A673 (cell line): ENCODE results near the gene RAB13. TPM values are rescaled to one million over a fixed set of nuclear protein-coding genes. Genes with fewer than 3 reads are reported as not detected.

ENCODE experiments used
- BruUV-seq: library from RNA; stranded (reverse); fragments of 400-500 nt; replicated peaks from 2 replicates; lab custom pipeline; 2021; lab: Mats Ljungman, UMichigan
- CTCF ChIA-PET: fragments of 300-600 bp; sonication (Branson Sonifier 250); formaldehyde crosslinking; loops from one replicate; lab custom pipeline; 2022; ENCODE audit warnings: antibody characterized with exemption; lab: Charles Lee
- POLR2A ChIA-PET: fragments of 300-600 bp; sonication (Branson Sonifier 250); formaldehyde crosslinking; loops from one replicate; lab custom pipeline; 2022; ENCODE audit warnings: antibody characterized with exemption; ENCODE audit not compliant: low non-redundant PET; lab: Charles Lee
- DNase-seq: peaks from one replicate; pipeline ENCODE4 v3.0.0-alpha.2; 2015; ENCODE audit warnings: low spot score
- H3K27ac ChIP-seq: fragments of 200-600 bp; sonication (generic); 2 replicates; pipeline ENCODE4 v1.5.1; 2016; ENCODE audit warnings: mixed run types, low read depth, mild to moderate bottlenecking, mixed read lengths, antibody characterized with exemption, low read length; ENCODE audit not compliant: poor library complexity, severe bottlenecking
- H3K27me3 ChIP-seq: fragments of 200-600 bp; sonication (generic); replicated peaks from 2 replicates; pipeline ENCODE4 v1.6.1; 2017; ENCODE audit warnings: mixed run types, low read depth, mild to moderate bottlenecking, mixed read lengths, antibody characterized with exemption, low read length; ENCODE audit not compliant: insufficient read depth, poor library complexity
- H3K36me3 ChIP-seq: fragments of 200-600 bp; sonication (generic); 2 replicates; pipeline ENCODE4 v1.6.1; 2016; ENCODE audit warnings: mixed run types, mild to moderate bottlenecking, mixed read lengths, antibody characterized with exemption, low read length; ENCODE audit not compliant: insufficient read depth, poor library complexity, severe bottlenecking
- H3K4me1 ChIP-seq: fragments of 200-600 bp; sonication (generic); 2 replicates; pipeline ENCODE4 v1.6.1; 2017; ENCODE audit warnings: mixed run types, mild to moderate bottlenecking, mixed read lengths, antibody characterized with exemption, low read length; ENCODE audit not compliant: insufficient read depth, poor library complexity, severe bottlenecking
- H3K4me3 ChIP-seq: fragments of 200-600 bp; sonication (generic); 2 replicates; pipeline ENCODE4 v1.5.1; 2016; ENCODE audit warnings: low read depth, mixed run types, mild to moderate bottlenecking, mixed read lengths, low read length; ENCODE audit not compliant: poor library complexity, severe bottlenecking
- H3K9me3 ChIP-seq: fragments of 200-600 bp; sonication (generic); 2 replicates; pipeline ENCODE4 v1.6.1; 2016; ENCODE audit warnings: mixed run types, low read depth, mild to moderate bottlenecking, mixed read lengths, antibody characterized with exemption, low read length; ENCODE audit not compliant: poor library complexity, severe bottlenecking
- CTCF ChIP-seq: fragments of 300-800, 200-600 bp; sonication (generic); conservative IDR thresholded peaks from 2 replicates; pipeline ENCODE4 v1.5.1; 2017; ENCODE audit warnings: low read depth, mild to moderate bottlenecking, antibody characterized with exemption, low read length, moderate library complexity, mixed read lengths
- EZH2 ChIP-seq: fragments of 200-600 bp; sonication (generic); IDR thresholded peaks from 2 replicates; pipeline ENCODE4 v1.6.1; 2017; ENCODE audit warnings: borderline replicate concordance, low read depth, mild to moderate bottlenecking, mixed read lengths, antibody characterized with exemption, low read length; ENCODE audit not compliant: poor library complexity, severe bottlenecking
- intact Hi-C: fragments of 100-400 bp; cut with micrococcal nuclease; formaldehyde crosslinking; loops from one replicate; pipeline ENCODE4 v1.10.0; 2022; ENCODE audit not compliant: unreplicated experiment
- total RNA-seq: library from RNA; stranded (reverse); gene quantifications from 2 replicates; pipeline ENCODE4 v1.2.3, GENCODE V29; 2021

The RAB13 gene
- total RNA-seq, 1 experiment from 2014 or later, result 206 TPM

- H3K36me3 ChIP-seq, result peaks cover 19% of the 10 kb centered on the region
Measured at GRCh38 chr1:153939476-153939875, 46.7 kb downstream of the RAB13 start.

GRCh38 chr1:153938996-153939395 lies 47.1 kb downstream of the RAB13 start:
- CTCF ChIA-PET, result no interaction called here

More at GRCh38 chr1:153939476-153939875, 46.7 kb downstream of the RAB13 start:
- H3K9me3 ChIP-seq, result no peaks in the 10 kb centered on the region
- no peak for DNase-seq
- H3K4me1 ChIP-seq, result no peaks in the 10 kb centered on the region
- BruUV-seq, result no TSS peak
- no peak overlapping the region for H3K27ac ChIP-seq
- intact Hi-C loops, result no loop called here
- TF ChIP-seq CTCF, result no peak
- no peak for TF ChIP-seq EZH2
- H3K27me3 ChIP-seq, result no peaks in the 10 kb centered on the region
- ChIA-PET POLR2A (no interaction called here), CTCF (no interaction called here)
- H3K4me3 ChIP-seq, result no peak overlapping the region

GRCh38 chr1:153937331-153937730 lies 48.8 kb downstream of the RAB13 start:
- Histone ChIP-seq H3K4me1 (no peaks in the 10 kb centered on the region), H3K4me3 (no peak overlapping the region), H3K27me3 (no peaks in the 10 kb centered on the region), H3K36me3 (peaks cover 18% of the 10 kb centered on the region), H3K27ac (no peak overlapping the region), H3K9me3 (no peaks in the 10 kb centered on the region)
- CTCF ChIA-PET, result no interaction called here
- intact Hi-C loops, result no loop called here
- no TSS peak for BruUV-seq
- POLR2A ChIA-PET, result no interaction called here
- DNase-seq, result no peak
- TF ChIP-seq CTCF (no peak), EZH2 (no peak)

More at GRCh38 chr1:153938996-153939395, 47.1 kb downstream of the RAB13 start:
- POLR2A ChIA-PET, result no interaction called here
- Histone ChIP-seq H3K4me1 (no peaks in the 10 kb centered on the region), H3K9me3 (no peaks in the 10 kb centered on the region), H3K36me3 (peaks cover 20% of the 10 kb centered on the region), H3K4me3 (no peak overlapping the region), H3K27ac (no peak overlapping the region), H3K27me3 (no peaks in the 10 kb centered on the region)
- no peak for DNase-seq
- intact Hi-C loops, result no loop called here
- no peak for TF ChIP-seq CTCF
- no peak for TF ChIP-seq EZH2
- no TSS peak for BruUV-seq
